CD4-positive, alpha-beta T cell (primary cell): ENCODE results near the gene CHEK1. TPM values are rescaled to one million over a fixed set of nuclear protein-coding genes. Genes with fewer than 3 reads are reported as not detected.
A peak's percentile ranks its signal among the peaks of the same experiment; 100 is the strongest.

ENCODE experiments used
- ATAC-seq: fragments of 200-7000 bp; cut with Tn5 transposase; one replicate; pipeline ENCODE4 v1.10.0; 2022; ENCODE audit warnings: mild to moderate bottlenecking; ENCODE audit not compliant: poor library complexity
- CTCF ChIA-PET: fragments of 350-600 bp; sonication (Branson Sonifier 250); formaldehyde crosslinking; loops from one replicate; lab custom pipeline; 2021; ENCODE audit warnings: antibody characterized with exemption, inconsistent platforms; lab: Charles Lee
- POLR2A ChIA-PET: fragments of 350-600 bp; sonication (Branson Sonifier 250); formaldehyde crosslinking; loops from one replicate; lab custom pipeline; 2021; ENCODE audit warnings: antibody characterized with exemption, inconsistent platforms; lab: Charles Lee
- DNase-seq, 14 experiments: peaks; one replicate each; pipeline ENCODE4 v3.0.0-alpha.2; 2013 to 2020; ENCODE audit warnings: mixed read lengths in 2 of 14
- H3K27ac ChIP-seq, 2 donors: one replicate each; pipeline versions ENCODE4 v1.5.1 to v1.7.0; 2013; ENCODE audit warnings: low read length in 2 of 2, low read depth in 1 of 2, mild to moderate bottlenecking in 1 of 2
- H3K27me3 ChIP-seq, 2 experiments: 1 replicate in 1 of 2; 2 replicates in 1 of 2; pipeline versions ENCODE4 v1.6.1 to v1.7.0; 2013; ENCODE audit warnings: low read length in 2 of 2, control low read depth in 1 of 2, mild to moderate bottlenecking in 1 of 2, moderate library complexity in 1 of 2; ENCODE audit not compliant: insufficient read depth in 2 of 2, control insufficient read depth in 1 of 2
- H3K36me3 ChIP-seq: one replicate; pipeline ENCODE4 v1.6.1; 2013; ENCODE audit warnings: low read length, control low read depth; ENCODE audit not compliant: insufficient read depth
- H3K4me1 ChIP-seq: one replicate; pipeline ENCODE4 v1.6.1; 2013; ENCODE audit warnings: low read length, control low read depth; ENCODE audit not compliant: insufficient read depth
- H3K4me3 ChIP-seq: one replicate; pipeline ENCODE4 v1.5.1; 2013; ENCODE audit warnings: mild to moderate bottlenecking, low read length, moderate library complexity
- H3K9me3 ChIP-seq, 2 experiments: 1 replicate in 1 of 2; 2 replicates in 1 of 2; pipeline versions ENCODE4 v1.6.1 to v1.7.0; 2013; ENCODE audit warnings: low read length in 2 of 2, mild to moderate bottlenecking in 2 of 2, control low read depth in 1 of 2, moderate library complexity in 1 of 2; ENCODE audit not compliant: control insufficient read depth in 1 of 2, insufficient read depth in 1 of 2
- H3K27ac Mint-ChIP-seq: one replicate; pipeline ENCODE4 v1.8.0; 2020; ENCODE audit warnings: mixed read lengths
- H3K27me3 Mint-ChIP-seq: one replicate; pipeline ENCODE4 v1.8.0; 2021; ENCODE audit warnings: mixed read lengths
- H3K36me3 Mint-ChIP-seq: one replicate; pipeline ENCODE4 v1.8.0; 2021; ENCODE audit warnings: low read depth, mixed read lengths
- H3K4me1 Mint-ChIP-seq: one replicate; pipeline ENCODE4 v1.8.0; 2021; ENCODE audit warnings: low read depth, mixed read lengths
- H3K4me3 Mint-ChIP-seq: one replicate; pipeline ENCODE4 v1.8.0; 2020; ENCODE audit warnings: mild to moderate bottlenecking, mixed read lengths
- H3K9me3 Mint-ChIP-seq: one replicate; pipeline ENCODE4 v1.8.0; 2020; ENCODE audit warnings: mixed read lengths
- intact Hi-C, 2 experiments: fragments of 100-400 bp; cut with DNase I in 1 of 2; cut with micrococcal nuclease in 1 of 2; formaldehyde crosslinking; loops; one replicate each; pipeline versions ENCODE4 v1.15.1 to v1.9.0; 2023 to 2025; cut with DNase I, micrococcal nuclease
- total RNA-seq, 174 experiments: library from RNA in 2 of 174; stranded (reverse) in 2 of 174; gene quantifications; one replicate each; pipeline ENCODE4 v1.2.3 and lab custom pipeline; 2021 to 2026
- TF ChIP-seq, protein P1 (sequence below): fragments of 200-600 bp; IDR thresholded peaks from one replicate; pipeline ENCODE4 v1.8.0; 2022; ENCODE audit warnings: antibody characterized with exemption, mild to moderate bottlenecking

Gene CHEK1
- total RNA-seq, 2 experiments from 2014 or later = 6.8 to 7.8 TPM

DNA sequence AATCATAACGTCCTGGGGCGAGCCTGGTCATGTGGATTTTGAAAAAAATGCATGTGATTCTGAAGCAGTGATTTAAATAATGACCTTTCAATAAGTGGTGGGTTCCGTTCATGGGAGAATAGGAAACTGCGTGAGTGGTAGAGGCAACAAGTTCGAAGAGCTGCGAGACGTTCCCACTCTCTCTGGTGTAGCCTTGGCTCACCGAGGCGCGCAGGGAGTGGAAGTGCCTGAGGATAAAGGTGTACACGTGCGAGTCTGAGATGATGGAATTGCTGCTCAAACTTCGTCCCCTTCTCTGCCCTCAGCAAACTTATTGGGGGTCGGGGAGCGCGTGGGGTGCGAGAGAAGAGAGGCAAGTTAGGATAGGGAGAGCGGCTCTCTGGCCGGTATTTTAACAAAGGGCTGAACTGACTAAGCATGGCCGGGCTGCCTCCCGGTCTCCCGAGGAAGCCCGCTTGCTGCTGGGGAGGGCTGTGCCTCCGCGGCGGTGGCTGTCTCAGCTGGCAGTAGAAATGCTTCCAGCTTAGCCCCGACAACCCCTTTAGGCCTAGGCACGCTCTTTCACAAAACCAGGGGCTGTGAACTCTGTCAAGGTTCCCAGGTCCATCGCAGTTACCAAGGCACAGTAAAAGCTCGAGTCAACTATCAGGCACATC, 33.2 kb upstream of the CHEK1 start:
- Mint-ChIP-seq H3K27me3 (no peaks in the 10 kb centered on the region), H3K36me3 (peaks cover 29% of the 10 kb centered on the region), H3K27ac (peak overlapping the region; percentile 96), H3K4me1 (peaks cover 43% of the 10 kb centered on the region), H3K4me3 (peak overlapping the region; percentile 94), H3K9me3 (no peaks in the 10 kb centered on the region)
- H3K4me3 ChIP-seq = peak overlapping the region; percentile 94
- peaks cover 32% of the 10 kb centered on the region for H3K4me1 ChIP-seq
- peak; percentile 19 for ATAC-seq
- peak overlapping the region; percentile 94 to 98 for H3K27ac ChIP-seq
- POLR2A ChIA-PET = interaction anchor here (0.7 to 5.7 kb wide), 23 partner anchors 9 to 969 kb away, joined by 3 to 136 read pairs (median 6); partner anchors contain the start of genes CHEK1, EI24, FAM118B and FEZ1
- CTCF ChIA-PET = interaction anchor here (0.9 to 4.5 kb wide), 4 partner anchors 18 to 34 kb away, joined by 3 to 19 read pairs (median 4); partner anchors contain the start of genes CHEK1 and EI24
- H3K27me3 ChIP-seq = no peaks in the 10 kb centered on the region
- H3K36me3 ChIP-seq = peaks cover 5% of the 10 kb centered on the region
- no peaks in the 10 kb centered on the region for H3K9me3 ChIP-seq
- DNase-seq = peak in 11 of 14 experiments; percentile 15 to 58 (median 25)
- TF ChIP-seq, protein P1, sequence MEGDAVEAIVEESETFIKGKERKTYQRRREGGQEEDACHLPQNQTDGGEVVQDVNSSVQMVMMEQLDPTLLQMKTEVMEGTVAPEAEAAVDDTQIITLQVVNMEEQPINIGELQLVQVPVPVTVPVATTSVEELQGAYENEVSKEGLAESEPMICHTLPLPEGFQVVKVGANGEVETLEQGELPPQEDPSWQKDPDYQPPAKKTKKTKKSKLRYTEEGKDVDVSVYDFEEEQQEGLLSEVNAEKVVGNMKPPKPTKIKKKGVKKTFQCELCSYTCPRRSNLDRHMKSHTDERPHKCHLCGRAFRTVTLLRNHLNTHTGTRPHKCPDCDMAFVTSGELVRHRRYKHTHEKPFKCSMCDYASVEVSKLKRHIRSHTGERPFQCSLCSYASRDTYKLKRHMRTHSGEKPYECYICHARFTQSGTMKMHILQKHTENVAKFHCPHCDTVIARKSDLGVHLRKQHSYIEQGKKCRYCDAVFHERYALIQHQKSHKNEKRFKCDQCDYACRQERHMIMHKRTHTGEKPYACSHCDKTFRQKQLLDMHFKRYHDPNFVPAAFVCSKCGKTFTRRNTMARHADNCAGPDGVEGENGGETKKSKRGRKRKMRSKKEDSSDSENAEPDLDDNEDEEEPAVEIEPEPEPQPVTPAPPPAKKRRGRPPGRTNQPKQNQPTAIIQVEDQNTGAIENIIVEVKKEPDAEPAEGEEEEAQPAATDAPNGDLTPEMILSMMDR = no peak
- intact Hi-C loops = loop anchor here (1.0 to 10.0 kb wide), 9 partner anchors 22 to 677 kb away; partner anchors contain the start of genes EI24 (in 2 of the 2), FAM118B (in 2 of the 2), HYLS1 (in 2 of the 2) and RPUSD4 (in 2 of the 2)

DNA sequence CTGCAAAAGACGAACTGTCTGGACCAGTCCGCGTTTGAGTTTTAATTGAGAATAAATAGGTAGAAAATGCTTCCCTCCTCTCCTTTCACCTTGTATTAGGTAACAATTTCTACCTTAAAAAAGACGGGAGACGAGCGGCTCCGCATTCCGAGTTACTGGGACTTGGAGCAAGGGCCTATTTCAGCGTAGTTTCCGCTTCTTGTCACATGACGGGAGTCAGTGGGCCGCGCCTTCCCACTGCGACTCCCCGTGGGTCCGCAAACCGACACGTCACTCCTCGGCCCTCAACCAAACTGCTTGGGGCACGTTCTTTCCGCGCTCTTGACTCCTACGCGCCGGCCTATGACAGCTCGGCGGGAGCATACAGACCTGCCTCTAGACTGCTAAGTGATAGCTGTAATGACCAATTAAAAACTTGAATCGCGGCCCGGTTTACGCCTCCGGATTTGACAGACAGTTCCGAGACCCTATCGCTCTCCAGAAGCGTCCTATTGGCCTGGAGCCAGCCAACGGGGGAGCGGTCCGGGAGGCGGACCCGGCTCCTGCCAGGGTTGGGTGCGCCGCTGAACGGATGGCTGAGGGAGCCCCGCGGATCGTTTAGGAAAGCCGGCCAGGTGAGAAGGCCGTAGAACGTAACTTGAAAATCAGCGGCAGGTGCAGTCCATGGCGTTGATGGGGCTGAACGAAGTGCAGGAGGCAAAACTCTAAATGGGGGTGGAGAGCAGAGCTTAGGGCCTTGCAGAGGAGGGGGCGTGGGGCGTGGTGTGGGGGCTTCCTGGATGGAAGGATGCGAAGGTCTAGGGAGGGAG, 32.5 kb upstream of the CHEK1 start, which contains the start of gene STT3A:
Gene STT3A, plus strand, starts transcription at position 548 of the 809 bp plus-strand sequence. CDS start 3,064 bp downstream, outside the sequence.
- no peaks in the 10 kb centered on the region for H3K9me3 ChIP-seq
- H3K27ac ChIP-seq = peak within 1 kb of the TSS; percentile 94 to 98
- H3K4me3 Mint-ChIP-seq = peak within 1 kb of the TSS; percentile 94
- DNase-seq (peak; percentile 94 to 100 (median 97)), ATAC-seq (peak; percentile 91)
- CTCF ChIA-PET = interaction anchor here (0.9 to 4.5 kb wide), 5 partner anchors 19 to 672 kb away, joined by 3 to 19 read pairs (median 3); partner anchors contain the start of genes CHEK1 and EI24
- peaks cover 46% of the 10 kb centered on the region for H3K4me1 Mint-ChIP-seq
- H3K36me3 ChIP-seq = peaks cover 12% of the 10 kb centered on the region
- H3K36me3 Mint-ChIP-seq = peaks cover 36% of the 10 kb centered on the region
- no peaks in the 10 kb centered on the region for H3K9me3 Mint-ChIP-seq
- POLR2A ChIA-PET = interaction anchor here (0.7 to 5.7 kb wide), 23 partner anchors 9 to 970 kb away, joined by 3 to 136 read pairs (median 6); partner anchors contain the start of genes CHEK1, EI24, FAM118B and FEZ1
- H3K4me3 ChIP-seq = peak within 1 kb of the TSS; percentile 94
- intact Hi-C loops = loop anchor here (1.0 to 10.0 kb wide), 9 partner anchors 23 to 676 kb away; partner anchors contain the start of genes EI24 (in 2 of the 2), FAM118B (in 2 of the 2), HYLS1 (in 2 of the 2) and RPUSD4 (in 2 of the 2)
- TF ChIP-seq, protein P1 = no peak
- peak within 1 kb of the TSS; percentile 96 for H3K27ac Mint-ChIP-seq
- H3K27me3 ChIP-seq = no peaks in the 10 kb centered on the region
- no peaks in the 10 kb centered on the region for H3K27me3 Mint-ChIP-seq
- peaks cover 32% of the 10 kb centered on the region for H3K4me1 ChIP-seq
